ENCODE measurements around the gene PRKAG2. TPM values are rescaled to one million over a fixed set of nuclear protein-coding genes. Genes with fewer than 3 reads are reported as not detected.
"Not testable (repeated sequence)": the region's sequence is repeated elsewhere in the genome, so short reads cannot be mapped to it uniquely, and the experiment has no call there.

Gene PRKAG2
- polyA plus RNA-seq, 1 of the 3 experiments (the other 2 are of a cell fraction), result 51.6 TPM

DNA sequence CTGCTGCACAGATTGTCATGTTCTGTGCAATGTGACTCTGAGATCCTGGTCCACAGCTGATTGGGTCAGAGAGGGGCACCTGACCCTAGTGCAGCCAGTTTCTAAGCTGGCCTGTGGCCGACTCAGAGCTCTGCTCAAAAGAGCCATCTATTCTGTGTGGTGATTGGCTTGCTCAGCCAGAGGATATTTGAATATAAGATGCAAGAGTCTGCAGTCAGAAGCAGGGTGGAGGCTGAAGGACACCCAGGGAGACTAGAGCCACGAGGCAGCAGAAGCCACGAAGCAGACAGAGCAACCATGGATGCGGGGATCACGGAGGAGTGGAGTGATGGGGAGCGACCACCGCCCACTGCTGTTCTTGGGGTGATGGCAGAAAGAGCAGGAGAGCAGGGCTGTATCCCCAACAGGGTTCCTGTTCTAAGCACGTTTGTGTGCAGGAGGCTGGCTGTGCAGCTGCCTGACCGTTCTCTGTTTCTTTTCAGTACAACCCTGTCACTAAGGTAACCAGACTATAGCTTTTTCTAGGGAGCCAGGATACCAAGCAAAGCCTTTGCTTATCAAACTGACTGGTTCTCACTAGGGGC, 337.7 kb downstream of the PRKAG2 start:
- POLR2A ChIA-PET, result interaction anchor here (1.1 kb wide), 1 partner anchor 19 kb away, joined by 9 read pairs; the partner anchor contains the start of gene RHEB
- Histone ChIP-seq H3K4me2 (no peak overlapping the region), H3K27me3 (ENCODE audit: insufficient read depth) (peaks cover 11% of the 10 kb centered on the region; the same call in 1 of the 2 replicates), H3K79me2 (ENCODE audit: insufficient read depth) (no peaks in the 10 kb centered on the region), H3K9me3 (no peaks in the 10 kb centered on the region), H4K20me1 (ENCODE audit: insufficient read depth) (no peaks in the 10 kb centered on the region), H3K9ac (no peak overlapping the region), H3K27ac (ENCODE audit: low read depth in 2 of 2, low read length in 1 of 2) (peak overlapping the region in 1 of 2 experiments; percentile 48; a peak in 1 of 4 replicates), H3K36me3 (replicated peaks in 1 of 2; ENCODE audit: control insufficient read depth in 1 of 2, insufficient read depth in 2 of 2, low read length in 1 of 2) (no peaks in the 10 kb centered on the region), H3K4me1 (ENCODE audit: control insufficient read depth in 1 of 2, insufficient read depth in 2 of 2, low read depth in 1 of 2, low read length in 1 of 2) (peaks cover 0 to 11% of the 10 kb centered on the region in 2 experiments; a peak in 2 of 4 replicates), H3K9me2 (no peaks in the 10 kb centered on the region), H3K4me3 (ENCODE audit: low read depth in 2 of 2, low read length in 1 of 2) (no peak overlapping the region), H3F3A (replicated peaks; ENCODE audit: insufficient read depth) (no peaks in the 10 kb centered on the region), H2AFZ (ENCODE audit: low read depth) (peak overlapping the region; percentile 5; the same call in 1 of the 2 replicates)
- peak; percentile 69; the same call in 1 of the 2 replicates for TF ChIP-seq RFX5 (IDR thresholded peaks at IDR 0.05; ENCODE audit: low read length)
- TF ChIP-seq EP300 (IDR thresholded peaks at IDR 0.05; ENCODE audit: borderline replicate concordance in 1 of 2, low read depth in 1 of 2, low read length in 1 of 2), result peak in 1 of 2 experiments; percentile 45; a peak in 1 of 4 replicates
- TF ChIP-seq USF1 (IDR thresholded peaks at IDR 0.05; ENCODE audit: borderline replicate concordance, low read depth), result peak; percentile 75; the same call in 1 of the 2 replicates
- TF ChIP-seq MAX (IDR thresholded peaks at IDR 0.05; ENCODE audit: low read depth), result no peak
- TF ChIP-seq GABPA (IDR thresholded peaks at IDR 0.05; ENCODE audit: low read depth), result no peak
- 73% methylated on average over 9 of the region's 9 CpGs for WGBS (ENCODE audit: low lambda C conversion rate)
- CTCF ChIA-PET, result interaction anchor here (0.7 to 1.9 kb wide), 6 partner anchors 17 to 220 kb away, joined by 3 to 7 read pairs (median 5); partner anchors contain the start of gene WDR86
- peak; percentile 78 for DNase-seq

- ChIA-PET CTCF (interaction anchor here (0.7 to 1.9 kb wide), 8 partner anchors 19 to 221 kb away, joined by 3 to 7 read pairs (median 4); partner anchors contain the start of gene WDR86), POLR2A (interaction anchor here (1.1 kb wide), 1 partner anchor 18 kb away, joined by 9 read pairs; the partner anchor contains the start of gene RHEB)
- Histone ChIP-seq H3F3A (replicated peaks; ENCODE audit: insufficient read depth) (no peaks in the 10 kb centered on the region), H3K4me3 (ENCODE audit: low read depth in 2 of 2, low read length in 1 of 2) (no peak overlapping the region), H3K9ac (no peak overlapping the region), H3K9me2 (no peaks in the 10 kb centered on the region), H3K27ac (ENCODE audit: low read depth in 2 of 2, low read length in 1 of 2) (peak overlapping the region in 1 of 2 experiments; percentile 48; a peak in 1 of 4 replicates), H3K9me3 (no peaks in the 10 kb centered on the region), H4K20me1 (ENCODE audit: insufficient read depth) (no peaks in the 10 kb centered on the region), H3K4me2 (no peak overlapping the region), H3K36me3 (replicated peaks in 1 of 2; ENCODE audit: control insufficient read depth in 1 of 2, insufficient read depth in 2 of 2, low read length in 1 of 2) (no peaks in the 10 kb centered on the region), H2AFZ (ENCODE audit: low read depth) (peak overlapping the region; percentile 7; the same call in 1 of the 2 replicates), H3K79me2 (ENCODE audit: insufficient read depth) (no peaks in the 10 kb centered on the region), H3K27me3 (ENCODE audit: insufficient read depth) (no peaks in the 10 kb centered on the region; the same call in 1 of the 2 replicates), H3K4me1 (ENCODE audit: control insufficient read depth in 1 of 2, insufficient read depth in 2 of 2, low read depth in 1 of 2, low read length in 1 of 2) (peaks cover 0 to 11% of the 10 kb centered on the region in 2 experiments; a peak in 2 of 4 replicates)
- no peak for DNase-seq
- no peak for TF ChIP-seq YY1 (IDR thresholded peaks at IDR 0.05; ENCODE audit: low read depth)
- TF ChIP-seq JUND (IDR thresholded peaks at IDR 0.05), result no peak
- no peak for TF ChIP-seq EZH2phosphoT487 (IDR thresholded peaks at IDR 0.05; ENCODE audit: borderline replicate concordance, low read depth)
- TF ChIP-seq POLR2AphosphoS5 (IDR thresholded peaks at IDR 0.05; ENCODE audit: low read depth, low read length), result no peak
- no peak for TF ChIP-seq RXRA (IDR thresholded peaks at IDR 0.05; ENCODE audit: borderline replicate concordance, low read depth)
- TF ChIP-seq TCF12 (IDR thresholded peaks at IDR 0.05), result no peak
- 57% methylated on average over 8 of the region's 8 CpGs for WGBS (ENCODE audit: low lambda C conversion rate)
These were observed 338.9 kb downstream of the PRKAG2 start for GRCh38 chr7:151537818-151538561.

- H3K9ac ChIP-seq; H3K9me2 ChIP-seq; H3K36me3 ChIP-seq (replicated peaks in 1 of 2; ENCODE audit: control insufficient read depth in 1 of 2, insufficient read depth in 2 of 2, low read length in 1 of 2); H3K4me3 ChIP-seq (ENCODE audit: low read depth in 2 of 2, low read length in 1 of 2); H2AFZ ChIP-seq (ENCODE audit: low read depth); H3K9me3 ChIP-seq; POLR2A ChIA-PET; DNase-seq; H3F3A ChIP-seq (replicated peaks; ENCODE audit: insufficient read depth); H3K27me3 ChIP-seq (ENCODE audit: insufficient read depth); H3K27ac ChIP-seq (ENCODE audit: low read depth in 2 of 2, low read length in 1 of 2); H3K4me2 ChIP-seq; H3K79me2 ChIP-seq (ENCODE audit: insufficient read depth); H4K20me1 ChIP-seq (ENCODE audit: insufficient read depth); CTCF ChIA-PET: not testable (repeated sequence)
- H3K4me1 ChIP-seq (ENCODE audit: control insufficient read depth in 1 of 2, insufficient read depth in 2 of 2, low read depth in 1 of 2, low read length in 1 of 2), result peaks cover 0 to 11% of the 10 kb centered on the region in 2 experiments; a peak in 2 of 4 replicates
- WGBS (ENCODE audit: low lambda C conversion rate), result 60% methylated on average over 2 of the region's 2 CpGs
These were observed 340.7 kb downstream of the PRKAG2 start for GRCh38 chr7:151536178-151536577.
